CD4-positive, alpha-beta memory T cell (primary cell): ENCODE data around the gene TRAPPC8. TPM values are rescaled to one million over a fixed set of nuclear protein-coding genes. Genes with fewer than 3 reads are reported as not detected.
"Not testable (repeated sequence)": the region's sequence is repeated elsewhere in the genome, so short reads cannot be mapped to it uniquely, and the experiment has no call there.

Experiments
- CTCF ChIA-PET: fragments of 350-600 bp; sonication (Branson Sonifier 250); formaldehyde crosslinking; loops from one replicate; lab custom pipeline; 2021; ENCODE audit warnings: inconsistent platforms; ENCODE audit not compliant: partially characterized antibody; lab: Charles Lee
- POLR2A ChIA-PET: fragments of 350-600 bp; sonication (Branson Sonifier 250); formaldehyde crosslinking; loops from one replicate; lab custom pipeline; 2021; ENCODE audit not compliant: partially characterized antibody; lab: Charles Lee
- DNase-seq, 5 donors: peaks; one replicate each; pipeline versions ENCODE4 v3.0.0 to v3.0.0-alpha.2; 2020 to 2022; ENCODE audit warnings: mixed read lengths in 1 of 5
- H3K27ac ChIP-seq: one replicate; pipeline ENCODE4 v1.7.0; 2013; ENCODE audit warnings: low read depth, low read length
- H3K27me3 ChIP-seq: 2 replicates; pipeline ENCODE4 v1.7.0; 2013; ENCODE audit warnings: mild to moderate bottlenecking, low read length, moderate library complexity; ENCODE audit not compliant: insufficient read depth
- H3K36me3 ChIP-seq: 2 replicates; pipeline ENCODE4 v1.7.0; 2013; ENCODE audit warnings: mild to moderate bottlenecking, low read length, moderate library complexity; ENCODE audit not compliant: insufficient read depth
- H3K4me1 ChIP-seq: 2 replicates; pipeline ENCODE4 v1.7.0; 2013; ENCODE audit warnings: mild to moderate bottlenecking, low read length, moderate library complexity; ENCODE audit not compliant: insufficient read depth
- H3K4me3 ChIP-seq, 2 donors: one replicate each; pipeline ENCODE4 v1.7.0; 2013; ENCODE audit warnings: low read length in 2 of 2, mild to moderate bottlenecking in 1 of 2
- H3K9me3 ChIP-seq, 2 donors: one replicate each; pipeline ENCODE4 v1.7.0; 2013; ENCODE audit warnings: low read length in 2 of 2, control low read depth in 1 of 2; ENCODE audit not compliant: control insufficient read depth in 1 of 2
- H3K27ac Mint-ChIP-seq, 7 donors: one replicate each; pipeline ENCODE4 v1.8.0; 2020 to 2021; ENCODE audit warnings: mixed read lengths in 7 of 7, mild to moderate bottlenecking in 6 of 7, inconsistent platforms in 3 of 7, moderate library complexity in 3 of 7
- H3K27me3 Mint-ChIP-seq, 2 donors: one replicate each; pipeline ENCODE4 v1.8.0; 2020 to 2021; ENCODE audit warnings: mixed read lengths in 2 of 2
- H3K36me3 Mint-ChIP-seq, 2 donors: one replicate each; pipeline ENCODE4 v1.8.0; 2020 to 2021; ENCODE audit warnings: mixed read lengths in 2 of 2, inconsistent platforms in 1 of 2, mild to moderate bottlenecking in 1 of 2
- H3K4me1 Mint-ChIP-seq, 4 donors: one replicate each; pipeline ENCODE4 v1.8.0; 2020 to 2021; ENCODE audit warnings: mixed read lengths in 4 of 4, mild to moderate bottlenecking in 1 of 4
- H3K4me3 Mint-ChIP-seq, 8 donors: one replicate each; pipeline ENCODE4 v1.8.0; 2020 to 2021; ENCODE audit warnings: mixed read lengths in 8 of 8, mild to moderate bottlenecking in 7 of 8, moderate library complexity in 6 of 8, inconsistent platforms in 3 of 8
- H3K9me3 Mint-ChIP-seq, 8 donors: one replicate each; pipeline ENCODE4 v1.8.0; 2020 to 2021; ENCODE audit warnings: mixed read lengths in 8 of 8, mild to moderate bottlenecking in 5 of 8, inconsistent platforms in 3 of 8, moderate library complexity in 1 of 8
- intact Hi-C: fragments of 100-400 bp; cut with micrococcal nuclease; formaldehyde crosslinking; loops from one replicate; pipeline ENCODE4 v1.15.1; 2023
- polyA plus RNA-seq, 2 donors: library from polyadenylated mRNA; unstranded; fragments of 300-500 nt; fragmentation: Illumina TruSeq; gene quantifications; one replicate each; pipeline ENCODE4 v1.2.3, GENCODE V29; 2021
- total RNA-seq, 2 experiments: library from RNA; stranded (reverse); gene quantifications; one replicate each; pipeline ENCODE4 v1.2.3, GENCODE V29; 2021

TRAPPC8 gene
- total and polyA plus RNA-seq, 4 experiments from 2014 or later = 15.3 to 66.3 (median 43.5) TPM

DNA sequence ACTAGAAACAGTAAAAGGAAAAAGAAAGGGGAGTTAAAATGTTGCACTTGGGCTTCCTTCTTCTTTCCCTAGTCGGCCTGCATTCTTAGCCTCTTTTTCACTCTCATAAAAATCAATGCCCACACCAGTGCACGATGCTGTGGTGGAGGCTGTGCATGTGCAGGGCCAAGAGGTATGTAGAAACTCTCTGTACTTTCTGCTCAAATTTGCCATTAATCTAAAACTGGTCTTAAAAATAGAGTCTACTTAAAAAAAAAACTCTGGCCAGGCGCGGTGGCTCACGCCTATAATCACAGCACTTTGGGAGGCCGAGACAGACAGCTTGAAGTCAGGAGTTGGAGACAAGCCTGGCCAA, 11.1 kb downstream of the TRAPPC8 start:
- H3K9me3 ChIP-seq = no peaks in the 10 kb centered on the region
- Mint-ChIP-seq H3K4me3 (no peak overlapping the region), H3K27me3 (no peaks in the 10 kb centered on the region), H3K4me1 (peaks cover 1 to 23% (median 4%) of the 10 kb centered on the region in 4 donors), H3K27ac (peak overlapping the region in 2 of 7 donors; percentile 6 to 81), H3K9me3 (no peaks in the 10 kb centered on the region), H3K36me3 (peaks cover 14 to 25% of the 10 kb centered on the region in 2 donors)
- peaks cover 10% of the 10 kb centered on the region for H3K36me3 ChIP-seq
- CTCF ChIA-PET = interaction anchor here (0.6 kb wide), 1 partner anchor 567 kb away, joined by 3 read pairs; no protein-coding TSS in a partner anchor
- H3K27ac ChIP-seq = no peak overlapping the region
- intact Hi-C loops = no loop called here
- POLR2A ChIA-PET = interaction anchor here (1.9 kb wide), 1 partner anchor 10 kb away, joined by 9 read pairs; the partner anchor contains the start of gene TRAPPC8
- no peaks in the 10 kb centered on the region for H3K27me3 ChIP-seq
- no peak overlapping the region for H3K4me3 ChIP-seq
- peaks cover 7% of the 10 kb centered on the region for H3K4me1 ChIP-seq
- no peak for DNase-seq

- DNase-seq = no peak
- Histone ChIP-seq H3K27me3 (no peaks in the 10 kb centered on the region), H3K9me3 (no peaks in the 10 kb centered on the region), H3K4me3 (no peak overlapping the region), H3K4me1 (peaks cover 7% of the 10 kb centered on the region), H3K36me3 (peaks cover 15% of the 10 kb centered on the region), H3K27ac (no peak overlapping the region)
- Mint-ChIP-seq H3K27me3 (no peaks in the 10 kb centered on the region), H3K4me3 (no peak overlapping the region), H3K36me3 (peaks cover 18 to 28% of the 10 kb centered on the region in 2 donors), H3K9me3 (no peaks in the 10 kb centered on the region), H3K27ac (peak overlapping the region in 3 of 7 donors; percentile 6 to 81 (median 36)), H3K4me1 (peaks cover 1 to 28% (median 6%) of the 10 kb centered on the region in 4 donors)
- ChIA-PET CTCF (interaction anchor here (0.6 kb wide), 1 partner anchor 566 kb away, joined by 3 read pairs; no protein-coding TSS in a partner anchor), POLR2A (interaction anchor here (1.9 kb wide), 1 partner anchor 11 kb away, joined by 9 read pairs; the partner anchor contains the start of gene TRAPPC8)
- intact Hi-C loops = no loop called here
Measured at GRCh38 chr18:31931163-31931885, 11.6 kb downstream of the TRAPPC8 start.

DNA sequence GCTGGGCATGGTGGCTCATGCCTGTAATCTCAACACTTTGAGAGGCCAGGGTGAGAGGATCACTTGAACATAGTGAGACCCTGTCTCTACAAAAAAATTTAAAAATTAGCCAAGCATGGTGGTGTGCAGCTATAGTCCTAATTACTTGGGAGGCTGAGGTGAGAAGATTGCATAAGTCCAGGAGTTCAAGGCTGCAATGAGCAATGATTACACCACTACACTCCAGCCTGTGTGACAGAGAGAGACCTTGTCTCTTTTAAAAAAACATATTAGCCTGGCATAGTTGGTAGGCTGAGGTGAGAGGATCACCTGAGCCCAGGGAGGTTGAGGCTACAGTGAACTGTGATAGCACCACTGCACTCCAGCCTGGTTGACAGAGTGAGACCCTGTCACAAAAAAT, 13.7 kb downstream of the TRAPPC8 start:
- Mint-ChIP-seq H3K4me3 (no peak overlapping the region), H3K36me3 (peaks cover 25 to 38% of the 10 kb centered on the region in 2 donors), H3K4me1 (peaks cover 7 to 40% (median 15%) of the 10 kb centered on the region in 4 donors), H3K9me3 (no peaks in the 10 kb centered on the region), H3K27me3 (no peaks in the 10 kb centered on the region), H3K27ac (no peak overlapping the region)
- H3K36me3 ChIP-seq = peaks cover 24% of the 10 kb centered on the region
- ChIA-PET CTCF (interaction anchor here (1.4 kb wide), 1 partner anchor 48 kb away, joined by 3 read pairs; no protein-coding TSS in a partner anchor), POLR2A (no interaction called here)
- intact Hi-C loops = no loop called here
- no peak overlapping the region for H3K4me3 ChIP-seq
- H3K9me3 ChIP-seq = no peaks in the 10 kb centered on the region
- no peaks in the 10 kb centered on the region for H3K27me3 ChIP-seq
- H3K27ac ChIP-seq = no peak overlapping the region
- no peak for DNase-seq
- H3K4me1 ChIP-seq = peaks cover 7% of the 10 kb centered on the region

DNA sequence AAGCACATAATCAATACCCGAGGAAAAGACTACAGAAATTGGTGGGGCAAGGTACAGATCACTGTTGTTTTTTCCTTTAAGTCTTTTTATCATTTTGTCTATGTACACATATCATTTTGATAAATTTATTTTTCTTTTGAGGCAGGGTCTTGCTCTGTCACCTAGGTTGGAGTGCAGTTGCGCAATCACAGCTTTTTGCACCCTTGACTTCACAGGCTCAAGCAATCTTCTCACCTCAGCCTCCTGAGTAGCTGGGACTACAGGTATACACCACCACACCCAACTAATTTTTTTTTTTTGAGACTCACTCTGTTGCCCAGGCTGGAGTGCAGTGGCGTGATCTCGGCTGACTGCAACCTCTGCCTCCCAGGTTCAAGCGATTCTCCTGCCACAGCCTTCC, 15.9 kb downstream of the TRAPPC8 start:
- intact Hi-C loops = not testable (repeated sequence)

GRCh38 chr18:31920277-31920676, 22.7 kb downstream of the TRAPPC8 start:
- Histone ChIP-seq H3K9me3 (no peaks in the 10 kb centered on the region), H3K27me3 (no peaks in the 10 kb centered on the region), H3K27ac (no peak overlapping the region), H3K36me3 (peaks cover 4% of the 10 kb centered on the region), H3K4me1 (no peaks in the 10 kb centered on the region), H3K4me3 (no peak overlapping the region)
- H3K27me3 Mint-ChIP-seq = no peaks in the 10 kb centered on the region
- peak overlapping the region in 1 of 7 donors; percentile 18 for H3K27ac Mint-ChIP-seq
- H3K36me3 Mint-ChIP-seq = peaks cover 30 to 54% of the 10 kb centered on the region in 2 donors
- intact Hi-C loops = no loop called here
- no peak for DNase-seq
- H3K4me3 Mint-ChIP-seq = no peak overlapping the region
- H3K9me3 Mint-ChIP-seq = no peaks in the 10 kb centered on the region
- H3K4me1 Mint-ChIP-seq = peaks cover 3 to 11% (median 7%) of the 10 kb centered on the region in 4 donors
- CTCF ChIA-PET = interaction anchor here (1.8 kb wide), 1 partner anchor 22 kb away, joined by 5 read pairs; the partner anchor contains the start of gene TRAPPC8
- POLR2A ChIA-PET = no interaction called here

More for the DNA sequence above, 15.9 kb downstream of the TRAPPC8 start:
- DNase-seq, H3K27me3 ChIP-seq, H3K4me1 ChIP-seq, POLR2A ChIA-PET, H3K9me3 Mint-ChIP-seq, H3K4me3 ChIP-seq, H3K27ac ChIP-seq, H3K4me3 Mint-ChIP-seq, CTCF ChIA-PET, H3K27me3 Mint-ChIP-seq, H3K9me3 ChIP-seq: not testable (repeated sequence)
- Mint-ChIP-seq H3K36me3 (peaks cover 29 to 46% of the 10 kb centered on the region in 2 donors), H3K4me1 (peaks cover 8 to 34% (median 16%) of the 10 kb centered on the region in 4 donors), H3K27ac (peak overlapping the region in 1 of 7 donors; percentile 8)
- H3K36me3 ChIP-seq = peaks cover 27% of the 10 kb centered on the region

GRCh38 chr18:31919366-31919765, 23.6 kb downstream of the TRAPPC8 start:
- H3K36me3 Mint-ChIP-seq = peaks cover 34 to 57% of the 10 kb centered on the region in 2 donors
- H3K9me3 Mint-ChIP-seq, H3K4me1 ChIP-seq, H3K27me3 Mint-ChIP-seq, H3K4me3 ChIP-seq, H3K36me3 ChIP-seq, DNase-seq, H3K27ac ChIP-seq, H3K9me3 ChIP-seq, intact Hi-C loops, POLR2A ChIA-PET, H3K4me3 Mint-ChIP-seq, CTCF ChIA-PET, H3K27me3 ChIP-seq: not testable (repeated sequence)
- peaks cover 0 to 11% (median 8%) of the 10 kb centered on the region in 4 donors for H3K4me1 Mint-ChIP-seq
- peak overlapping the region in 2 of 7 donors; percentile 17 to 30 for H3K27ac Mint-ChIP-seq

DNA sequence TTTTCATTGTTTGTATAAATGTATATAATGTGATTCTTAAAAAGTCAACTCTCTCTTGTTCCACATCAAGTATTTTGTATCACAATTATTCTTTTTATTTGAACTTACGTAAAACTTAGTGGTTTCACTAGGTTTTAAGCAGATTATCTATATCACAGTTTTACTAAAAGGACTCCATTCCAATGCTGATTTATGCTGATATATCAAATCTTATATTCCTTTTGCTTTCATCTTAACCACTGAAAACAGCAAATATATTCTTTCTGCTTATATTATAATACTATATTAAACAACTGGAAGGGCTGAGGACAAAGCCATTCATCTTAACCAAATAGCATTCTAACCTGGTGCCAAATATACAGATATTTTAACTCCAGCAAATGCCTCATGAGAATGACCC, 24.2 kb downstream of the TRAPPC8 start:
- no peaks in the 10 kb centered on the region for H3K27me3 Mint-ChIP-seq
- H3K27ac Mint-ChIP-seq = peak overlapping the region in 2 of 7 donors; percentile 17 to 30
- no peaks in the 10 kb centered on the region for H3K9me3 Mint-ChIP-seq
- H3K4me1 Mint-ChIP-seq = peaks cover 0 to 12% (median 8%) of the 10 kb centered on the region in 4 donors
- H3K4me1 ChIP-seq = no peaks in the 10 kb centered on the region
- DNase-seq = no peak
- H3K4me3 Mint-ChIP-seq = no peak overlapping the region
- intact Hi-C loops = no loop called here
- peaks cover 5% of the 10 kb centered on the region for H3K36me3 ChIP-seq
- H3K27me3 ChIP-seq = no peaks in the 10 kb centered on the region
- H3K36me3 Mint-ChIP-seq = peaks cover 38 to 57% of the 10 kb centered on the region in 2 donors
- H3K27ac ChIP-seq = no peak overlapping the region
- ChIA-PET CTCF (no interaction called here), POLR2A (no interaction called here)
- no peaks in the 10 kb centered on the region for H3K9me3 ChIP-seq
- no peak overlapping the region for H3K4me3 ChIP-seq
